ENCODE results near the gene IRX2. TPM values are rescaled to one million over a fixed set of nuclear protein-coding genes. Genes with fewer than 3 reads are reported as not detected.

IRX2 gene
- total and polyA plus RNA-seq, 2 donors (not counting 1 experiment from before 2014, with no cell fraction given): not detected

GRCh38 chr5:2761921-2762488 lies 10.5 kb upstream of the IRX2 start:
- Mint-ChIP-seq H3K27me3 (peaks cover 29% of the 10 kb centered on the region), H3K4me1 (no peaks in the 10 kb centered on the region), H3K4me3 (no peak overlapping the region), H3K27ac (no peak overlapping the region), H3K9me3 (ENCODE audit: insufficient read depth) (no peaks in the 10 kb centered on the region)
- peaks cover 0 to 15% (median 4%) of the 10 kb centered on the region in 4 experiments for H3K27me3 ChIP-seq (replicated peaks in 1 of 4; ENCODE audit: control extremely low read depth in 1 of 4, control insufficient read depth in 3 of 4, insufficient read depth in 4 of 4, low read length in 3 of 4)
- no peak overlapping the region for H3K9ac ChIP-seq (ENCODE audit: low read length)
- TF ChIP-seq, protein P1, sequence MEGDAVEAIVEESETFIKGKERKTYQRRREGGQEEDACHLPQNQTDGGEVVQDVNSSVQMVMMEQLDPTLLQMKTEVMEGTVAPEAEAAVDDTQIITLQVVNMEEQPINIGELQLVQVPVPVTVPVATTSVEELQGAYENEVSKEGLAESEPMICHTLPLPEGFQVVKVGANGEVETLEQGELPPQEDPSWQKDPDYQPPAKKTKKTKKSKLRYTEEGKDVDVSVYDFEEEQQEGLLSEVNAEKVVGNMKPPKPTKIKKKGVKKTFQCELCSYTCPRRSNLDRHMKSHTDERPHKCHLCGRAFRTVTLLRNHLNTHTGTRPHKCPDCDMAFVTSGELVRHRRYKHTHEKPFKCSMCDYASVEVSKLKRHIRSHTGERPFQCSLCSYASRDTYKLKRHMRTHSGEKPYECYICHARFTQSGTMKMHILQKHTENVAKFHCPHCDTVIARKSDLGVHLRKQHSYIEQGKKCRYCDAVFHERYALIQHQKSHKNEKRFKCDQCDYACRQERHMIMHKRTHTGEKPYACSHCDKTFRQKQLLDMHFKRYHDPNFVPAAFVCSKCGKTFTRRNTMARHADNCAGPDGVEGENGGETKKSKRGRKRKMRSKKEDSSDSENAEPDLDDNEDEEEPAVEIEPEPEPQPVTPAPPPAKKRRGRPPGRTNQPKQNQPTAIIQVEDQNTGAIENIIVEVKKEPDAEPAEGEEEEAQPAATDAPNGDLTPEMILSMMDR (IDR thresholded peaks at IDR 0.05): no peak
- TF ChIP-seq EZH2 (IDR thresholded peaks at IDR 0.05; ENCODE audit: borderline replicate concordance, insufficient read depth, low read depth, low read length, poor library complexity, severe bottlenecking): no peak
- H4K20me1 ChIP-seq (ENCODE audit: control insufficient read depth, insufficient read depth, low read length, poor library complexity, severe bottlenecking): no peaks in the 10 kb centered on the region
- no peaks in the 10 kb centered on the region for H3K36me3 ChIP-seq (replicated peaks in 1 of 2; ENCODE audit: control extremely low read depth in 1 of 2, control insufficient read depth in 1 of 2, extremely low read depth in 1 of 2, insufficient read depth in 2 of 2, low read length in 1 of 2)
- no peaks in the 10 kb centered on the region for H3K79me2 ChIP-seq (ENCODE audit: control insufficient read depth, insufficient read depth, low read length)
- ChIA-PET POLR2A (no interaction called here), CTCF (no interaction called here)
- DNase-seq (no peak), ATAC-seq (ENCODE audit: low read depth) (no peak)
- H2AFZ ChIP-seq (ENCODE audit: insufficient read depth, low read depth, low read length, poor library complexity, severe bottlenecking): no peak overlapping the region
- peaks cover 0 to 27% (median 0%) of the 10 kb centered on the region in 3 donors for H3K9me3 ChIP-seq (ENCODE audit: control extremely low read depth in 1 of 3, control insufficient read depth in 2 of 3, insufficient read depth in 1 of 3, low read length in 2 of 3)
- H3K4me3 ChIP-seq (ENCODE audit: control extremely low read depth in 1 of 5, extremely low read depth in 1 of 5, insufficient read depth in 1 of 5, low read depth in 2 of 5, low read length in 4 of 5): no peak overlapping the region
- H3K4me2 ChIP-seq (replicated peaks; ENCODE audit: low read depth, low read length, poor library complexity, severe bottlenecking): no peak overlapping the region
- WGBS (ENCODE audit: insufficient coverage): 15% methylated on average over 3 of the region's 4 CpGs
- intact Hi-C loops (cut with micrococcal nuclease): no loop called here
- no peaks in the 10 kb centered on the region for H3K4me1 ChIP-seq (ENCODE audit: control insufficient read depth in 2 of 2, insufficient read depth in 2 of 2, low read length in 2 of 2)
- no peak overlapping the region for H3K27ac ChIP-seq (ENCODE audit: low read length in 2 of 2)

DNA sequence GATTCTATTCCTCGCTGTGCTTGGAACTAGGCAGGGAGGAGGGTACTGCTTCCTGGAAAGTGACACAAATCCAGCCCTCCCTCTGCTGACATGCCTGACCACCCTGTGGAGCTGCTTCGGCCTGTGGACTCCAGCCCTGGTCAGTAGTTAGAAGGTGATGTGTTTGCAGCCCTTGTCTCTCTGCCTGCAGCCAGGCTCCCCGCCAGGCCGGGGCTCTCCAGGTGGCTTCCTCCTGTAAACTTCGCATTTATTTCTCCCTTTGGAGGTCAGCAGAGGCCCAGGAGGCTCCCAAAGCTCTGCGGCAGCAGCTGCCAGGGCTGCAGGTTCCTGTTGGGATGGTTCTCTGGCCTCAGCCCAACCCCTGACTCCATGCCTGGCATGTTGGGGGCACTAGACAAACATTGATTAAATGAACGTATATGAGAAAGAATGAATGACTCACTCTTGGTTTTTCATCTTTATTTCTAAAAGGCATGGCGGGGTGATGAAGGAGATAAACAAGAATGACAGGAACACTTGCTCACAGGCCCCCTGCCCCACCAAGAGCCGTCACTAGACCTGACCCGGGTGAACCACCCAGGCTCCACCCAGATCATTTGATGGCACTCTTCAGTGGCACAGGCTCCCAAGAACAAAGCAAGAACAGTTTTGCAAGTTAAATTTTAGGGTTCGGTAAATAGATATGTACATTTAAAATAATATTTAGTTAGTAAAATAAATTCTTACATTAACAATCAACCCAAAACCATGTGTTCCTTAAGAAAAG lies 8.4 kb upstream of the IRX2 start:
- no peak for ATAC-seq (ENCODE audit: low read depth)
- peaks cover 41% of the 10 kb centered on the region for H3K27me3 Mint-ChIP-seq
- Histone ChIP-seq H2AFZ (ENCODE audit: insufficient read depth, low read depth, low read length, poor library complexity, severe bottlenecking) (no peak overlapping the region), H3K27ac (ENCODE audit: low read length in 2 of 2) (no peak overlapping the region), H4K20me1 (ENCODE audit: control insufficient read depth, insufficient read depth, low read length, poor library complexity, severe bottlenecking) (no peaks in the 10 kb centered on the region), H3K36me3 (replicated peaks in 1 of 2; ENCODE audit: control extremely low read depth in 1 of 2, control insufficient read depth in 1 of 2, extremely low read depth in 1 of 2, insufficient read depth in 2 of 2, low read length in 1 of 2) (no peaks in the 10 kb centered on the region), H3K4me2 (replicated peaks; ENCODE audit: low read depth, low read length, poor library complexity, severe bottlenecking) (no peak overlapping the region), H3K79me2 (ENCODE audit: control insufficient read depth, insufficient read depth, low read length) (no peaks in the 10 kb centered on the region), H3K27me3 (replicated peaks in 1 of 4; ENCODE audit: control extremely low read depth in 1 of 4, control insufficient read depth in 3 of 4, insufficient read depth in 4 of 4, low read length in 3 of 4) (peaks cover 0 to 31% (median 7%) of the 10 kb centered on the region in 4 experiments), H3K9me3 (ENCODE audit: control extremely low read depth in 1 of 3, control insufficient read depth in 2 of 3, insufficient read depth in 1 of 3, low read length in 2 of 3) (peaks cover 0 to 41% (median 0%) of the 10 kb centered on the region in 3 donors), H3K4me1 (ENCODE audit: control insufficient read depth in 2 of 2, insufficient read depth in 2 of 2, low read length in 2 of 2) (peaks cover 0 to 3% of the 10 kb centered on the region in 2 donors), H3K9ac (ENCODE audit: low read length) (no peak overlapping the region), H3K4me3 (ENCODE audit: control extremely low read depth in 1 of 5, extremely low read depth in 1 of 5, insufficient read depth in 1 of 5, low read depth in 2 of 5, low read length in 4 of 5) (no peak overlapping the region)
- no peaks in the 10 kb centered on the region for H3K9me3 Mint-ChIP-seq (ENCODE audit: insufficient read depth)
- CTCF ChIA-PET: no interaction called here
- POLR2A ChIA-PET: no interaction called here
- peaks cover 8% of the 10 kb centered on the region for H3K4me1 Mint-ChIP-seq
- TF ChIP-seq EZH2 (IDR thresholded peaks at IDR 0.05; ENCODE audit: borderline replicate concordance, insufficient read depth, low read depth, low read length, poor library complexity, severe bottlenecking): no peak
- TF ChIP-seq, protein P1 (IDR thresholded peaks at IDR 0.05): no peak
- 71% methylated on average over 6 of the region's 11 CpGs for WGBS (ENCODE audit: insufficient coverage)
- H3K4me3 Mint-ChIP-seq: no peak overlapping the region
- no peak overlapping the region for H3K27ac Mint-ChIP-seq
- intact Hi-C loops (cut with micrococcal nuclease): no loop called here
- DNase-seq: no peak
